ENCODE data around the gene MST1.

Gene MST1

GRCh38 chr3:49634736-49635135 is 54.5 kb downstream of the MST1 start:
- DNase-seq (ENCODE audit: low read depth in 2 of 2) = no peak

All from stimulated activated CD4-positive, alpha-beta T cell treated with anti-CD3 and anti-CD28 coated beads, Interleukin-4, amount 100 ng/mL, for 48 hours (primary cell).